Tibial nerve (tissue), 4 donors: ENCODE data around the gene SYCE3.

Experiments
- CTCF ChIP-seq, 5 experiments: fragments of 200-600 bp in 3 of 5; fragments of 450-650 bp in 2 of 5; sonication (generic) in 3 of 5; IDR thresholded peaks; one replicate each; pipeline ENCODE4 v1.5.1; 2016 to 2019; ENCODE audit warnings: antibody characterized with exemption in 5 of 5, mild to moderate bottlenecking in 3 of 5, moderate library complexity in 2 of 5
- EP300 ChIP-seq, 2 donors: sonication (generic); formaldehyde crosslinking; IDR thresholded peaks; one replicate each; pipeline ENCODE4 v1.6.1; 2017; ENCODE audit warnings: antibody characterized with exemption in 2 of 2, mild to moderate bottlenecking in 1 of 2

GRCh38 chr22:50508897-50509296 is 53.8 kb downstream of the SYCE3 start:
- TF ChIP-seq CTCF (IDR thresholded peaks at IDR 0.05) (no peak), EP300 (IDR thresholded peaks at IDR 0.05) (no peak)
